ENCODE results near the gene RIPOR2. TPM values are rescaled to one million over a fixed set of nuclear protein-coding genes. Genes with fewer than 3 reads are reported as not detected.

RIPOR2 gene
- total and polyA plus RNA-seq, 11 donors, result 0.76 to 14.2 (median 4.2) TPM

GRCh38 chr6:24903681-24904080, 32.1 kb downstream of the RIPOR2 start:
- WGBS, 4 donors, result 94 to 96% (median 95%) methylated on average over 7 of the region's 7 CpGs
- H3K36me3 ChIP-seq, result no peaks in the 10 kb centered on the region
- no peaks in the 10 kb centered on the region for H3K27me3 ChIP-seq
- peaks cover 0 to 10% (median 0%) of the 10 kb centered on the region in 12 donors for H3K9me3 ChIP-seq
- no peak for DNase-seq
- ATAC-seq, result no peak
- intact Hi-C loops (cut with DNase I), result no loop called here
- no peak for TF ChIP-seq POLR2A (IDR thresholded peaks at IDR 0.05)
- TF ChIP-seq CTCF (IDR thresholded peaks at IDR 0.05), result no peak
- H3K4me3 ChIP-seq, result no peak overlapping the region
- no peak overlapping the region for H3K27ac ChIP-seq
- peaks cover 0 to 74% (median 9%) of the 10 kb centered on the region in 12 donors for H3K4me1 ChIP-seq

GRCh38 chr6:24902782-24903181, 33.0 kb downstream of the RIPOR2 start:
- Histone ChIP-seq H3K27me3 (no peaks in the 10 kb centered on the region), H3K4me1 (peaks cover 0 to 71% (median 3%) of the 10 kb centered on the region in 12 donors), H3K27ac (no peak overlapping the region), H3K9me3 (peaks cover 0 to 10% (median 0%) of the 10 kb centered on the region in 12 donors), H3K4me3 (no peak overlapping the region), H3K36me3 (no peaks in the 10 kb centered on the region)
- TF ChIP-seq POLR2A (IDR thresholded peaks at IDR 0.05), result no peak
- TF ChIP-seq CTCF (IDR thresholded peaks at IDR 0.05), result no peak
- WGBS, 4 donors, result 62 to 83% (median 79%) methylated on average over 1 of the region's 1 CpG
- intact Hi-C loops (cut with DNase I), result no loop called here
- ATAC-seq (no peak), DNase-seq (no peak)

- TF ChIP-seq POLR2A (IDR thresholded peaks at IDR 0.05) (no peak), CTCF (IDR thresholded peaks at IDR 0.05) (no peak)
- H3K4me3 ChIP-seq, result no peak overlapping the region
- no peaks in the 10 kb centered on the region for H3K36me3 ChIP-seq
- ATAC-seq (no peak), DNase-seq (no peak)
- peak overlapping the region in 5 of 12 donors; percentile 34 to 63 (median 46) for H3K27ac ChIP-seq
- H3K27me3 ChIP-seq, result no peaks in the 10 kb centered on the region
- peaks cover 0 to 66% (median 3%) of the 10 kb centered on the region in 12 donors for H3K4me1 ChIP-seq
- peaks cover 0 to 10% (median 0%) of the 10 kb centered on the region in 12 donors for H3K9me3 ChIP-seq
- intact Hi-C loops (cut with DNase I), result no loop called here
- WGBS, 4 donors, result 89 to 93% (median 92%) methylated on average over 9 of the region's 9 CpGs
These were observed 33.9 kb downstream of the RIPOR2 start for GRCh38 chr6:24901698-24902328.

- H3K4me3 ChIP-seq, result no peak overlapping the region
- H3K9me3 ChIP-seq, result peaks cover 0 to 10% (median 0%) of the 10 kb centered on the region in 12 donors
- TF ChIP-seq POLR2A (IDR thresholded peaks at IDR 0.05) (no peak), CTCF (IDR thresholded peaks at IDR 0.05) (no peak)
- WGBS, 4 donors, result 74 to 81% (median 79%) methylated on average over 6 of the region's 6 CpGs
- no peaks in the 10 kb centered on the region for H3K36me3 ChIP-seq
- peaks cover 0 to 59% (median 1%) of the 10 kb centered on the region in 12 donors for H3K4me1 ChIP-seq
- H3K27me3 ChIP-seq, result no peaks in the 10 kb centered on the region
- DNase-seq (no peak), ATAC-seq (peak in 1 of 4 donors; percentile 47)
- H3K27ac ChIP-seq, result peak overlapping the region in 8 of 12 donors; percentile 5 to 65 (median 40)
- intact Hi-C loops (cut with DNase I), result no loop called here
These were observed 34.7 kb downstream of the RIPOR2 start for GRCh38 chr6:24900917-24901697.
